Superior temporal gyrus (tissue), 1 donor: ENCODE results near the gene PCSK5.

Experiments
- DNase-seq: peaks from one replicate; pipeline ENCODE4 v3.0.0-alpha.2; 2016; ENCODE audit errors: extremely low spot score

PCSK5 gene

DNA sequence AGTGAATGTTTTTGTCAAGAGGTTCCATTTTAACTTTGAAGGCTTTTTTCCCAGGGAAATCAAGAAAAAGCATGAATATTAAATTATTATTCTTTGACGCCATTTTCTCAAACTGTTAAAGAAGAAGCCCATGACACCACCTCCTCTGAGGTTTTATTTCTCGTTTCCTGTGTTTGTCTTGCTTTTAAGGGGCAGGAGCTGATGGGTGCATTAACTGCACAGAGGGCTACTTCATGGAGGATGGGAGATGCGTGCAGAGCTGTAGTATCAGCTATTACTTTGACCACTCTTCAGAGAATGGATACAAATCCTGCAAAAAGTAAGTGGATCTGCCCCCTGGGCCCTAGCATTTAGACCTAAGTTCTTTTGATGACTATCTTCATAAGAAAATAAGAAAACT is 298.4 kb downstream of the PCSK5 start:
- no peak for DNase-seq

GRCh38 chr9:76191493-76191892 is 301.0 kb downstream of the PCSK5 start:
- no peak for DNase-seq

GRCh38 chr9:76192013-76192412 is 301.5 kb downstream of the PCSK5 start:
- no peak for DNase-seq

GRCh38 chr9:76194896-76195295 is 304.4 kb downstream of the PCSK5 start:
- DNase-seq = no peak

DNA sequence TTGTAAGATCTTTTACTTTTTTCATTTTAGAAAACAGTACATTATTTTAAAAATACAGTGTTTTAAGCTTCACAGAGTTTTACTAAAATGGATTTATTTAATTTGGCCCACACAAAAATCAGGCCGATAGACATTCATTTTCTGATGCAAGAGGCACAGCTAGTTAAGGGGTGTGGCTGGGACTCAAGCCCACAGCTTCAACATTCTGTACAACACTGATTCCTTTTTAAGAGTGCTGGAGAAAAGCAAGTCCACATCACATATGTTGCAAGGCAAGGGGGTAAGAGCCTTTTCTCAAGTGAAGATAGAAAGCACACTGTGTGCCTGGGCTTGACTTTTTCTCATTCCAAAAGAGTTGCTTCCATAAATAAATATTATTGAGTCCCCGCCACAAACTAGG is 307.9 kb downstream of the PCSK5 start:
- no peak for DNase-seq

DNA sequence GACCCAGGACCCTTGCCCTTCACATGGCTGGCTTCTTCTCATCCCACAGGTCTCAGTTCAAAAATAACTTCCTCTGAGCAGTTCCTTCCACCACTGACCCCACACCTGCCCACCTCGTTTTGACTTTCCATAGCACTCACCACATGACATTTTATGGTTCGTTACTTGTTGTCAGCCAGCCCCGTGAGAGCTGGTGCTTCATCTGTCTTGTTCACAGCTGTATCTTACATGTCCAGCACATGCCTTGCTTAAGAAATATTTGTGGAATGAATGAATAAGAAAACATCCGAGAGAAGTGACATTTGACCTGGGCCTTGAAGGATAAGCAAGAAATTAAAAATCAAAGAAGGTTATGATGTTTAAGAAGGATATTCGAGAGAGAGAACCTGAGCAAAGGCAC is 309.8 kb downstream of the PCSK5 start:
- DNase-seq = no peak

DNA sequence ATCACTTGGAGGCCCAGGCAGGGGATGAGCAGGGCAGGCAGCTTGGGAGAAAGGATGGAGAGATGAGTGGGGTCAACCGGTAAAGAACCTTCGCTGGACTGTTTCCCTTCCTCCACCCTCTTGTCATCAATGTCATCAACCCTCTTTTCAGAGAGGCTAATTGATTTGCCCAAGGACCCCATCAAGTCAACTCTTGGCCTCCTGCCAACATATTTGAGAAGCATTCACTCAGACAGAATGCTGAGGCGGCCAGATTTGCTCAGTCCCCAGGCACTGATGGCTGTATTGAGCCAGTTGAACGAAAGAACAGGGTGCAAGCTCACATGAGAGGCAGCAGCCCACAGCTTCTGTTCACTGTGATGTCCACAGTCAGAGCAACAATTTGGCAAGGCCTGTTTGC is 310.3 kb downstream of the PCSK5 start:
- no peak for DNase-seq

DNA sequence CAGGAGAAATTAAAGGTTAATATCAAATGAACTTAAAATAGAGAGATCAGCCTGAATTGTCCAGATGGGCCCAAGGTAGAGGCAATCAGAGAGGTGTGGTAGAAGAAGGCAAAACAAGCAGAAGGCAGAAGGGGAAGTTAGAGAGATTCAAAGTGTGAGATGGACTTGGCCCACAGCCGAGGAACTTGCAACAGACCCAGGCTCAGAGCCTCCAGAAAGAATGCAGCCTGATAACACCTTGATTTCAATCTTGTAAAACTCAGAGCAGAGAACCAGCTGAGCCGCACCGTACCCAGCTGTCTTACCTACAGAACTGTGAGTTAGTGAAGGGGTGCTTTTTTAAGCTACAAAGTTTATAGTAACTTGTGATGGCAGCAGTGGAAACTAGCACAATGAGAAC is 312.9 kb downstream of the PCSK5 start:
- no peak for DNase-seq

GRCh38 chr9:76206821-76207220 is 316.3 kb downstream of the PCSK5 start:
- DNase-seq = no peak

GRCh38 chr9:76213751-76214150 is 323.3 kb downstream of the PCSK5 start:
- no peak for DNase-seq

DNA sequence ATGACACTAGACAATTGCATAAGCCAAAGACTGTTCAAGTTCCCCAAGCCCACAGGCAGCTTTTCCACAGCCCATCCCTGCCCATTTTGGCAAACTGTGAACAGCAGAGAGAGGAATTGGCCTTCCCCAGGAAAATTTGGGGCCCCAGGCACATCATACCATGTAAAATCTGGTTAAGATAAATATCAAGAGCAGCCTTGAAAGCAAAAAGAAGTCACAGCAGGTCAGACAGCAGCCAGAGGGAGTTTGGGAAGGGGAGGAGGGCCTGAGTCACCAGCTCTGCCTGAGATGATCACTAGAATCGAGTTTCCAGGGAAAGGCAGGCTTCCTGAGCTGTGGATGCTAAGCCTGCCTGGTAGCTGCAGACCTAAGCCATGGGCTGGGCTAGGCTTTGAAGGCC is 324.6 kb downstream of the PCSK5 start:
- no peak for DNase-seq

- DNase-seq = no peak
Observed at GRCh38 chr9:76216161-76216649, 325.7 kb downstream of the PCSK5 start.

DNA sequence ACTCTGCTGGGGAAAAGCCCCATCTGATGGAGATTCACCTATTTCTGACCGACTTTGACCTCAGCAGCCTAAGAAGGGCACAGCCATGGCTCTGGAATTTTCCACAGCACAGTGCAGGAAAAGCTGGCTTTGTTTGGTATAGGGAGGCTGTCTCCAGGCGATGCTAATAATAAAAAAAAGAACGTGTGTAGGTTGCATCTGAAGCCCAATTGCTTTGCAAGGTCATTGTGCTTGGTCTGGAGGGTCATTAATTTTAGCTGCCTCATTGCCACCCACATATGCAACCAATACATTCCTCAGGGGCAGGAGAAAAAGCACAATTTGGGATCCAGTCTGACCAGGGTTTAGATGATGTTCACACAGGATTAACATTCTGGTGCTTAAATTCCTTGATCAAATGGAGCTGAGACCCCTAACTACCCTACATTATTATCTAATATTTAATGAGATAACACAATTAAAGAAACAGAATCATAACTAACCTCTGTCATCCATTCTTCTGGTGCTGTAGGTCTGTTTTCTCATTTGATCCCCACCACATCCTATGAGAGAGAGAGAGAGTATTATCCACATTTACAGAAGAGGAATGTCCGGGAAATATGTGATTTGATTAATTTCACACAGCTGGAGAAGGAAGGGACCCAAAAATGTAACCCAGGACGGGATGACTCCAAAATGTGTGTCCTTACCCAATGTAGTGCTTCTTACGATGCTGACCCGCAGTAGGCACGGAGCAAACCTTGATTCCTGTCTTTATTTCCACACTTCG is 327.8 kb downstream of the PCSK5 start:
- no peak for DNase-seq

DNA sequence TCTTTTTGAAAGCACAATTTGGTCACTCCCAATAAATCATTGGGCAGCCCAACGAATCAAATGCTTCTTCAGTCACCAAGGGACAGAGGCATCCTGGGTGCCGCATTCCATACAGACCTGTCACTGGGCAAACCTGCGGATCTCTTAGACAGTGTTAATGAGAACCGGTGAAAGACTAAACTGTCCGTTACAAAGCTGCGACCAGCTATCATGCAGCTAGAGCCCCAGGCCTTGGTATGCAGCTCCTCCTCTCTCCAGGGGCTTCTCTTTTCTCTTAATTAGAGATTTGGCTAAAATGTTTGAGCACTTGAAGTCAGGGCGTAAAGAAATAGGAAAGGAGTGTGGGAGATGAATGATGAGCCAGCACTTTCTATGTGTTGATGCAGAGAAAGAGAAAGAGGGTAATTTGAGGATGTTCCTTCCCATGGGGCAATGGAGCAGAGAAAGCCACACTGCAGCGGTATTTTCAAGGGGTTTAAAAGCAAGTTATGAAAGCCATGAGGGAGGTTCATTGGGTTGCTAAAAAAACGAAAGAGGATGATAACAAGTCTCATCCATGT is 328.5 kb downstream of the PCSK5 start:
- DNase-seq = no peak

GRCh38 chr9:76219560-76220151 is 329.2 kb downstream of the PCSK5 start:
- DNase-seq = no peak

GRCh38 chr9:76221423-76221822 is 330.9 kb downstream of the PCSK5 start:
- DNase-seq = no peak

DNA sequence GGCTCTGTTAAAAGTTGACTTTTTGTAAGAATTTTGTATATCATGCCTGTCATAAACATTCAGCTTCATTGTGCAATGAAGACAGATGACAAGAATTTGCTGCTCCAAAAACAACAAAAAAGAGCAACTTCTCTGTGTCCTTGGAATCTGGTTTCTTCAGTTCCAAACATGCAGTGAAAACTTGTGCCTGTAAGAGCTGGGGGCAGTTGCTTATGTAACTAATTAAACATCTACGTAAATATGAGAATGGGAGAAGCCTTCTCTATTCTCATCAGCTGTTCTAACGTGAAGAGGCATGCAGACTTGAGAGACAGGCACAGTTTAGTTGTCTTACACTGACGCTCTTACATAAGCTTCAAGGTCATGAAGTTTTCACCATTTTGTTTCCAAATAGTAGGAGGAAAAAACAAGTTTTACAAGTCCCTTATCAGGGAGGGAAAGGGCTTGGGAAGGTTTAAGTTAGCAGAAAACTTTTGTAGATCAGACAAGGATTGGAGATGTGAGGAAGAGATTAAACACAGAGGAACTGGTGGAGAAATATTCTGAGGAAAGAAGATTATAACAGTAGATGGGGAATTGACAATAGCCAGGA is 333.4 kb downstream of the PCSK5 start:
- no peak for DNase-seq

DNA sequence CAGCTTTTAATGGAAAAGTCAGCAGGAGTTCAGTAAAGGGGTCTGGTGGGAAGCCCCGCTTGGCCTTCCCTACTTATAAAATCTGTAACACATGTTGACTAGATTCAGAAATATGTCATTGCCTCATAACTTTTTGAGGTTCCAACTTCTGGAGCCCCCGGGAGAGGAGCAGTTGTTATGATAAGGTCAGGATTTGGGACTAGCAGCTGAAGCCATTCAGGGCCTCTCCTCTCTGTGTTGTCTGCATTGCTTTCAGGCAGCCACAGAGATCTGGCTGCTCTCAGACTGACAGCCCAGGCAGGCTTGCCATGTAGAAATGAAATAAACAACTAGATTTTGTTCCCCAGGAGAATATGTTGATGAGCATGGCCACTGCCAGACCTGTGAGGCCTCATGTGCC is 336.7 kb downstream of the PCSK5 start:
- no peak for DNase-seq

DNA sequence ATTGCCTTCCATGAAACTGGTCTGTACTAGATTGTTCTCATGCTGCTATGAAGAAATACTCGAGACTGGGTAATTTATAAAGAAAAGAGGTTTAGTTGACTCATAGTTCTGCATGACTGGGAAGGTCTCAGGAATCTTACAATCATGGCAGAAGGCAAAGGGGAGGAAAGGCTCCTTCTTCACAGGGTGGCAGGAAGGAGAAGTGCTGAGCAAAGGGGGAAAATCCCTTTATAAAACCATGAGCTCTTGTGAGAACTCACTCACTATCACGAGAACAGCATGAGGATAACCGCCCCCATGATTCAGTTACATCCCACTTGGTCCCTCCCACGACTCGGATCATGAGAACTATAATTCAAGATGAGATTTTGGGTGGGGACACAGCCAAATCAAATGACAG is 340.5 kb downstream of the PCSK5 start:
- no peak for DNase-seq

- DNase-seq = no peak
Observed at GRCh38 chr9:76232861-76233489, 342.5 kb downstream of the PCSK5 start.

DNA sequence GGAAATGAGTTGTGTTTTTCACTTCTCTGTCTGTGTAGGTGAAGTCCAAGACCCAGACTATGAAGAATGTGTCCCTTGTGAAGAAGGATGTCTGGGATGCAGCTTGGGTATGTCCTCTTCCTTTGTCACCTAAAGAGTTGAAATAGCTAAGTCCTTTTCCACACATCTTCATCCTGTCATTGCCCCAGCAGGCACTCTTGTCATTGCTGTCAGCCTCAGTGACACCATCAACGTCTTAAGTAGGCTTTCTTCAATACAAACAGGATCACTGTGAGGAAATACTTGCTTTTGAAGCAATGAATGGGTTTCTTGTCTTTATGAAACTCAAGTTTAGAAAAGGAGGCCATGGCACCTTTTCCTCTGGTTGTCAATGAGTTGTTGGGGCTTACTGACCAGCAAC is 350.1 kb downstream of the PCSK5 start:
- no peak for DNase-seq

DNA sequence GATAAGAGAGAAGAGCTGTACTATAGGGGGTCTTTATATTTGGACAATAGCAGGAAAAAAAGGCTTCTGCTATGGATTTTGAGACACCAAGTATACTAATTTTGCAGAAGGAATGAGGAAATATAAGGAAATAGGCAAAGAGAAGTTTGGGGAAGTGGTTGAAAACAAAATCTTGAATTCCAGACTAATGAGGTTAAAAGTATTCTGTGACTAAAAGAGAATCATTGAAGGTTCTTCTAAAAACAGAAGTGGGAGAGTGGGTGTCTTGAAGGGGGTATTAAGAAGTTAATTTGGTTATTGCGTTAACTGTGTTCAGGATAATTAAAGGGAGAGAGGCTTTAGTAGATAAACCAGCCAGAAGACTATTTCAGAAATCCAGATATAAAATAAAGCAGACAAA is 355.0 kb downstream of the PCSK5 start:
- DNase-seq = no peak
